Measurements from ENCODE around the gene ZNF771.

Gene ZNF771

GRCh38 chr16:30375864-30376263, 31.5 kb upstream of the ZNF771 start:
- DNase-seq (ENCODE audit: low read depth): no peak
- TF ChIP-seq CTCF (conservative IDR thresholded peaks at IDR 0.05; ENCODE audit: low read depth, low read length): no peak

DNA sequence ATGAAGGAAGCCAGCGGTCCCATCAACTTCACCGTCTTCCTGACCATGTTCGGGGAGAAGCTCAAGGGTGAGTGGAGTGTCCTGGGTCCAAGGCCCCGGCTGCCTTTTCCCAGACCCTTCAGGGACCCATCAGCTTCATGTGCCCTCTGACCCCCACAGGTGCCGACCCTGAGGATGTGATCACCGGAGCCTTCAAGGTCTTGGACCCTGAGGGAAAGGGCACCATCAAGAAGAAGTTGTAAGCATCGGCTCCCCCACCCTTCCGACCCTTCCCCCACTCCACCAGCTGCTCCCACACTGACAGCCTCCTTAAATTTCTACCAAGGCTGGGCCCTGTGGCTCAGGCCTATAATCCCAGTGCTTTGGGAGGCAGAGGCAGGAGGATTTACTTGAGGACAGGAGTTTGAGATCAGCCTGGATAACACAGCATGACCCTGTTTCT, 30.9 kb upstream of the ZNF771 start:
- no peak for DNase-seq (ENCODE audit: low read depth)
- H3K4me3 ChIP-seq (ENCODE audit: low read depth, low read length): no peak overlapping the region
- TF ChIP-seq CTCF (conservative IDR thresholded peaks at IDR 0.05; ENCODE audit: low read depth, low read length): no peak

More at GRCh38 chr16:30375864-30376263, 31.5 kb upstream of the ZNF771 start:
- no peak overlapping the region for H3K4me3 ChIP-seq (ENCODE audit: low read depth, low read length)

DNA sequence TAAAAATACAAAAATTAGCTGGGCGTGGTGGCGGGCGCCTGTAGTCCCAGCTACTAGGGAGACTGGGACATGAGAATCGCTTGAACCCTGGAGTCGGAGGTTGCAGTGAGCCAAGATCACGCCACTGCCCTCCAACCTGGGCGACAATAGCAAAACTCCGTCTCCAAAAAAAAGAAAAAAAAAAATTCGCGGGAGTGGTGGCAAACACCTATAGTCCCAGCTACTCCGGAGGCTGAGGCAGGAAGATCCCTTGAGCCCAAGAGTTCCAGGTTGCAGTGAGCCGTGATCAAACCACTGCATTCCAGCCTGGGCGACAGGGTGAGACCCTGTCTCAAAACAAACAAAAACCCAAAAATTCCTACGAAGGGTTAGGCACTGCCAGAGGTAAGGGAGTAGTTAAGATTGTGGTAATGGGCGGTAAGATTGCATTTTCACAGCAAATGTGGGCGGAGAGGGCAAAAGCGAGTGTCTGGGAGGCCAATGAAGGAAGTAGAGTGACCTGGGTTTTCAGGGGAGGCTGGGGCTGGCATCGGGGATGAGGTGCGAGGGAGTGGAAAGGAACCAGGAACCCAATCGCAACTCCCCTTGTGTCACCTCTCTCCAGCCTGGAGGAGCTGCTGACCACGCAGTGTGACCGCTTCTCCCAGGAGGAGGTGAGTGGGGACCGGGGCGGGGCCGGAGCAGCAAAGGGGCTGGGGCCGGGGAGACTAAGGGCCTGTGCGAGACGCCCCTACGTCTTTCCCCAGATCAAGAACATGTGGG, 30.2 kb upstream of the ZNF771 start:
- DNase-seq (ENCODE audit: low read depth): no peak
- TF ChIP-seq CTCF (conservative IDR thresholded peaks at IDR 0.05; ENCODE audit: low read depth, low read length): no peak
- H3K4me3 ChIP-seq (ENCODE audit: low read depth, low read length): peak overlapping the region; percentile 76

GRCh38 chr16:30377812-30378235, 29.6 kb upstream of the ZNF771 start:
- TF ChIP-seq CTCF (conservative IDR thresholded peaks at IDR 0.05; ENCODE audit: low read depth, low read length): no peak
- DNase-seq (ENCODE audit: low read depth): peak; percentile 92
- peak overlapping the region; percentile 76 for H3K4me3 ChIP-seq (ENCODE audit: low read depth, low read length)

DNA sequence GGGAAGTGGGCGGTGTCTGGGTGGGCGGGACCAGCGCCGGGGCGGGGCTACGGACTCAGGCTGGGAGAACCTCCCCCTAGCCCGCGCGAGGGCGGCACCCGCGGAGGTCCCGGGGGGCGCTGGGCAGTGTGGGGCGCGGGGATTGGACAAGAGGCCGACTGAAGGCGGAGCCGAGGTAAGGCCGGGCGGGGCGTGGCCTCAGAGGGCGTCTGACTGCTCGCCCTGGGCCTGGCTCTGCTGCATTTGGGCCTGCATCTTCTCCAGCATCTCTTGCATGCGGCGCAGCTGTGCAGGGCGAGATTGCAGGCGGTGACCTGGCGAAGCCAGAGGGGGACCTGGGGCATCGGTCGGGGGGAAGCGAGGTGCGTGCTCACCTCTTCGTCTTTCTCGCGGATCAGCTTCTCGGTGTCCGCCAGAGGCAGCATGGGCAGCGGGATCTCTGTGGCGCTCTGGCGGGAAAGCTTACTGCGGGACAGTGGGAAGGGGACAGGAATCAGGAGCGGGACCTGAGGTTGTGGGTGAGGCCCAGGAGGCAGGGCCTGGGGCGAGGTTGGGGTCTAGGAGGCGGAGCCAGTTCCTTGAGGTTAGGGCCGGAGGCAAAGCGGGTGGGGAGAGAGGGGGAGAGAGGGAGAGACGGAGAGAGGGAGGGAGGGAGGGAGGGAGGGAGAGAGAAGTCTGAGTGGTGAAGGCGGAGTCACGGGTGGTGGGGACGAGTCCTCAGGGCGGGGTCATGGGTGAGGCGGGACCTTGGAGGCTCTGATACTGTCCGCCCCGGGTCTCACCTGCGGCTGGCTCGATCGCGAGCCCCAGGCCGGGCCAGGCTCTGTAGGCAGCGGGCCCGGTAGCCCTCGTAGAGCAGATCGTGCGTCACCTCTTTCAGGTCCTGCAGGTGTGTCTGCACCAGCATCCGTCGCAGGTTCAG, 28.9 kb upstream of the ZNF771 start:
- TF ChIP-seq CTCF (conservative IDR thresholded peaks at IDR 0.05; ENCODE audit: low read depth, low read length): peak; percentile 47
- H3K4me3 ChIP-seq (ENCODE audit: low read depth, low read length): peak overlapping the region; percentile 76
- peak; percentile 99 for DNase-seq (ENCODE audit: low read depth)

- DNase-seq (ENCODE audit: low read depth): no peak
- TF ChIP-seq CTCF (conservative IDR thresholded peaks at IDR 0.05; ENCODE audit: low read depth, low read length): no peak
- H3K4me3 ChIP-seq (ENCODE audit: low read depth, low read length): peak overlapping the region; percentile 76
Observed at GRCh38 chr16:30379158-30379783, 28.1 kb upstream of the ZNF771 start.
